SK-N-SH (cell line): ENCODE measurements around the gene ENTREP3. TPM values are rescaled to one million over a fixed set of nuclear protein-coding genes. Genes with fewer than 3 reads are reported as not detected.

Source experiments
- CTCF ChIA-PET: fragments of 300-600, 350-600 bp; formaldehyde crosslinking; extraction: SDS; loops from one replicate; lab custom pipeline; 2021; lab: Yijun Ruan, JAX
- POLR2A ChIA-PET: fragments of 350-600 bp; sonication (Branson Sonifier 250); formaldehyde crosslinking; extraction: SDS; loops from one replicate; lab custom pipeline; 2020; ENCODE audit warnings: antibody characterized with exemption, inconsistent platforms; lab: Yijun Ruan, JAX
- DNase-seq: peaks from one replicate; pipeline ENCODE4 v3.0.0; 2012
- H2AFZ ChIP-seq: fragments of 200-600 bp; sonication (generic); 2 replicates; pipeline ENCODE4 v1.8.1; 2016; ENCODE audit warnings: antibody characterized with exemption, mild to moderate bottlenecking, low read depth
- H3F3A ChIP-seq: fragments of 200-600 bp; sonication (generic); replicated peaks from 2 replicates; pipeline ENCODE3; 2016; ENCODE audit warnings: antibody characterized with exemption, mild to moderate bottlenecking; ENCODE audit not compliant: insufficient read depth
- H3K27ac ChIP-seq, 2 experiments: fragments of 200-500 bp in 1 of 2; fragments of 200-600 bp in 1 of 2; sonication (Bioruptor generic) in 1 of 2; sonication (generic), shearing (Covaris generic) in 1 of 2; 2 replicates each; pipeline versions ENCODE4 v1.5.1 to v1.6.1; 2014 to 2016; ENCODE audit warnings: low read depth in 2 of 2, inconsistent platforms in 1 of 2, low read length in 1 of 2, mild to moderate bottlenecking in 1 of 2, mixed read lengths in 1 of 2
- H3K27me3 ChIP-seq: fragments of 200-600 bp; sonication (generic), shearing (Covaris generic); 2 replicates; pipeline ENCODE4 v1.6.1; 2016; ENCODE audit warnings: mixed run types; ENCODE audit not compliant: insufficient read depth
- H3K36me3 ChIP-seq, 2 experiments: fragments of 200-500 bp in 1 of 2; fragments of 200-600 bp in 1 of 2; sonication (Bioruptor generic) in 1 of 2; sonication (generic) in 1 of 2; replicated peaks in 1 of 2; 2 replicates each; pipeline versions ENCODE3 to v1.5.1; 2014 to 2016; ENCODE audit warnings: low read length in 1 of 2, mild to moderate bottlenecking in 1 of 2; ENCODE audit not compliant: insufficient read depth in 2 of 2, control insufficient read depth in 1 of 2
- H3K4me1 ChIP-seq, 2 experiments: fragments of 200-500 bp in 1 of 2; fragments of 200-600 bp in 1 of 2; sonication (Bioruptor generic) in 1 of 2; sonication (generic), shearing (Covaris generic) in 1 of 2; 2 replicates each; pipeline versions ENCODE4 v1.5.1 to v1.6.1; 2014 to 2016; ENCODE audit warnings: low read depth in 1 of 2, low read length in 1 of 2, mixed run types in 1 of 2; ENCODE audit not compliant: insufficient read depth in 2 of 2, control insufficient read depth in 1 of 2
- H3K4me2 ChIP-seq: fragments of 200-600 bp; sonication (generic), shearing (Covaris generic); 2 replicates; pipeline ENCODE4 v1.6.1; 2017; ENCODE audit warnings: mixed run types
- H3K4me3 ChIP-seq, 2 experiments: fragments of 200-500 bp in 1 of 2; fragments of 200-600 bp in 1 of 2; sonication (Bioruptor generic) in 1 of 2; sonication (generic), shearing (Covaris generic) in 1 of 2; 2 replicates each; pipeline versions ENCODE4 v1.5.1 to v1.8.1; 2014 to 2016; ENCODE audit warnings: low read depth in 2 of 2, inconsistent platforms in 1 of 2, low read length in 1 of 2, mild to moderate bottlenecking in 1 of 2, mixed read lengths in 1 of 2, moderate library complexity in 1 of 2
- H3K79me2 ChIP-seq: fragments of 200-600 bp; sonication (generic); 2 replicates; pipeline ENCODE4 v1.8.1; 2017; ENCODE audit warnings: mild to moderate bottlenecking; ENCODE audit not compliant: insufficient read depth
- H3K9ac ChIP-seq: fragments of 200-600 bp; sonication (generic); 2 replicates; pipeline ENCODE4 v1.6.1; 2017; ENCODE audit warnings: mixed run types
- H3K9me2 ChIP-seq: fragments of 200-600 bp; sonication (generic); 2 replicates; pipeline ENCODE4 v1.6.1; 2017; ENCODE audit warnings: mixed run types
- H3K9me3 ChIP-seq: fragments of 200-600 bp; sonication (generic); 2 replicates; pipeline ENCODE4 v1.6.1; 2017; ENCODE audit warnings: mixed run types, mild to moderate bottlenecking, moderate library complexity
- H4K20me1 ChIP-seq: fragments of 200-600 bp; sonication (generic); 2 replicates; pipeline ENCODE4 v1.6.1; 2017; ENCODE audit warnings: mild to moderate bottlenecking, mixed run types; ENCODE audit not compliant: insufficient read depth
- CHD2 ChIP-seq: fragments of 150-350 bp; IDR thresholded peaks from 2 replicates; pipeline ENCODE4 v1.6.1; 2018; ENCODE audit warnings: low read length; ENCODE audit not compliant: partially characterized antibody
- CTCF ChIP-seq: fragments of 200-600 bp; sonication (generic); IDR thresholded peaks from 2 replicates; pipeline ENCODE4 v1.6.1; 2017; ENCODE audit warnings: antibody characterized with exemption, mild to moderate bottlenecking, moderate library complexity
- ELF1 ChIP-seq: IDR thresholded peaks from 2 replicates; pipeline ENCODE4 v1.4.0; 2012
- FOSL2 ChIP-seq: IDR thresholded peaks from 2 replicates; pipeline ENCODE4 v1.4.0; 2012; ENCODE audit warnings: low read depth, mild to moderate bottlenecking, moderate library complexity, borderline replicate concordance
- FOXJ3 ChIP-seq: sonication (generic); formaldehyde crosslinking; IDR thresholded peaks from 2 replicates; pipeline ENCODE4 v1.5.1; 2020; ENCODE audit warnings: mild to moderate bottlenecking, missing genetic modification reagents
- GABPA ChIP-seq: IDR thresholded peaks from 2 replicates; pipeline ENCODE4 v1.4.0; 2012; ENCODE audit warnings: low read depth, mild to moderate bottlenecking
- IRF3 ChIP-seq: fragments of 150-350 bp; IDR thresholded peaks from 2 replicates; pipeline ENCODE4 v1.6.1; 2016; ENCODE audit warnings: mild to moderate bottlenecking, low read depth, low read length
- JUND ChIP-seq: IDR thresholded peaks from 2 replicates; pipeline ENCODE4 v1.4.0; 2012
- MAX ChIP-seq: IDR thresholded peaks from 2 replicates; pipeline ENCODE4 v1.4.0; 2012; ENCODE audit warnings: low read depth
- MEF2A ChIP-seq: IDR thresholded peaks from 2 replicates; pipeline ENCODE4 v1.4.0; 2012; ENCODE audit warnings: low read depth, borderline replicate concordance
- NFIC ChIP-seq: IDR thresholded peaks from 2 replicates; pipeline ENCODE4 v1.4.0; 2012; ENCODE audit warnings: borderline replicate concordance
- NRF1 ChIP-seq: IDR thresholded peaks from 2 replicates; pipeline ENCODE4 v1.6.1; 2012; ENCODE audit warnings: low read depth, mild to moderate bottlenecking, low read length
- POLR2AphosphoS5 ChIP-seq: IDR thresholded peaks from 2 replicates; pipeline ENCODE4 v1.6.1; 2012; ENCODE audit warnings: low read depth, low read length
- RAD21 ChIP-seq: IDR thresholded peaks from 2 replicates; pipeline ENCODE4 v1.6.1; 2012; ENCODE audit warnings: mild to moderate bottlenecking, low read length
- RCOR1 ChIP-seq: fragments of 150-350 bp; IDR thresholded peaks from 2 replicates; pipeline ENCODE4 v1.6.1; 2017; ENCODE audit warnings: antibody characterized with exemption, low read length
- REST ChIP-seq: IDR thresholded peaks from 2 replicates; pipeline ENCODE4 v1.6.1; 2012; ENCODE audit warnings: mild to moderate bottlenecking, low read depth, low read length, moderate library complexity
- RFX5 ChIP-seq: IDR thresholded peaks from 2 replicates; pipeline ENCODE4 v1.6.1; 2012; ENCODE audit warnings: mild to moderate bottlenecking, improper control_type of control experiment, low read length
- RXRA ChIP-seq: IDR thresholded peaks from 2 replicates; pipeline ENCODE4 v1.4.0; 2012; ENCODE audit warnings: low read depth, mild to moderate bottlenecking, borderline replicate concordance
- SIN3A ChIP-seq: IDR thresholded peaks from 2 replicates; pipeline ENCODE4 v1.6.1; 2012; ENCODE audit warnings: low read depth, mild to moderate bottlenecking, low read length, moderate library complexity, borderline replicate concordance
- SMC3 ChIP-seq: IDR thresholded peaks from 2 replicates; pipeline ENCODE4 v1.6.1; 2012; ENCODE audit warnings: low read depth, low read length, improper control_type of control experiment
- TAF1 ChIP-seq: IDR thresholded peaks from 2 replicates; pipeline ENCODE4 v1.6.1; 2012; ENCODE audit warnings: low read depth, mild to moderate bottlenecking, low read length, moderate library complexity, borderline replicate concordance
- TCF12 ChIP-seq: IDR thresholded peaks from 2 replicates; pipeline ENCODE4 v1.4.0; 2012
- USF1 ChIP-seq: IDR thresholded peaks from 2 replicates; pipeline ENCODE4 v1.4.0; 2012; ENCODE audit warnings: low read depth, borderline replicate concordance
- USF2 ChIP-seq: fragments of 150-350 bp; IDR thresholded peaks from 2 replicates; pipeline ENCODE4 v1.6.1; 2017; ENCODE audit warnings: antibody characterized with exemption, low read length, low read depth, borderline replicate concordance
- whole genome bisulfite sequencing: methylation state at CpG from one replicate; pipeline ENCODE4 v1.1.6; 2017; ENCODE audit warnings: low lambda C conversion rate; 5-methylcytosine and 5-hydroxymethylcytosine counted together
- polyA plus RNA-seq, 3 experiments: library from polyadenylated mRNA; depleted of rRNA; stranded (reverse); fragments of >200 nt; gene quantifications; 2 replicates each; pipeline ENCODE4 v1.2.3, GENCODE V29; 2012

ENTREP3 gene
- polyA plus RNA-seq, 1 of the 3 experiments (the other 2 are of a cell fraction): 30.6 TPM

- peaks cover 0 to 17% of the 10 kb centered on the region in 2 experiments; a peak in 1 of 4 replicates for H3K4me1 ChIP-seq
- H3K79me2 ChIP-seq: peaks cover 23% of the 10 kb centered on the region
- H3K36me3 ChIP-seq: peaks cover 9 to 26% of the 10 kb centered on the region in 2 experiments
- H3K4me3 ChIP-seq: peak overlapping the region in 1 of 2 experiments; percentile 52; a peak in 1 of 4 replicates
- peak; percentile 98 for DNase-seq
- H3K27ac ChIP-seq: peak overlapping the region; percentile 7 to 41; a peak in 2 of 4 replicates
- no peak overlapping the region for H3K4me2 ChIP-seq
- no peaks in the 10 kb centered on the region for H3K9me3 ChIP-seq
- H4K20me1 ChIP-seq: no peaks in the 10 kb centered on the region
- H3F3A ChIP-seq: peaks cover 18% of the 10 kb centered on the region
- no peaks in the 10 kb centered on the region for H3K9me2 ChIP-seq
- CTCF ChIA-PET: interaction anchor here (0.6 to 13.3 kb wide), 63 partner anchors 10 to 869 kb away, joined by 3 to 184 read pairs (median 5); partner anchors contain the start of genes CLK2, FDPS, HCN3 and KRTCAP2
- POLR2A ChIA-PET: interaction anchor here (1.6 to 2.9 kb wide), 3 partner anchors 11 to 57 kb away, joined by 4 to 11 read pairs (median 5); partner anchors contain the start of genes FDPS and SCAMP3
- WGBS: 48% methylated on average over 12 of the region's 23 CpGs
- no peak overlapping the region for H2AFZ ChIP-seq
- no peak overlapping the region for H3K9ac ChIP-seq
- no peaks in the 10 kb centered on the region for H3K27me3 ChIP-seq
- TF ChIP-seq TAF1: peak; percentile 21; the same call in 1 of the 2 replicates
- no peak for TF ChIP-seq MEF2A
- no peak for TF ChIP-seq USF1
- TF ChIP-seq POLR2AphosphoS5: no peak
- no peak for TF ChIP-seq FOSL2
- TF ChIP-seq CHD2: peak; percentile 46
- peak; percentile 90 for TF ChIP-seq RAD21
- no peak for TF ChIP-seq MAX
- 0 out of 2 replicates have a peak, but pooled peaks have one; percentile 45 for TF ChIP-seq SIN3A
- TF ChIP-seq RXRA: no peak
- TF ChIP-seq USF2: no peak
- no peak for TF ChIP-seq JUND
- no peak for TF ChIP-seq GABPA
- no peak for TF ChIP-seq NRF1
- no peak for TF ChIP-seq IRF3
- peak; percentile 85 for TF ChIP-seq SMC3
- no peak for TF ChIP-seq FOXJ3
- TF ChIP-seq RFX5: no peak
- no peak for TF ChIP-seq REST
- peak; percentile 66 for TF ChIP-seq RCOR1
- TF ChIP-seq ELF1: no peak
- TF ChIP-seq NFIC: no peak
- TF ChIP-seq CTCF: peak; percentile 99
- TF ChIP-seq TCF12: no peak
Measured at GRCh38 chr1:155250633-155251449, 4.4 kb downstream of the ENTREP3 start.
